HG03439 (cell line): ENCODE data around the gene CAMSAP1.

Experiments
- ATAC-seq: cut with Tn5 transposase; IDR thresholded peaks from one replicate; pipeline ENCODE4 v1.9.1; 2021; ENCODE audit warnings: mild to moderate bottlenecking, moderate library complexity; ENCODE audit not compliant: unreplicated experiment

Gene CAMSAP1

DNA sequence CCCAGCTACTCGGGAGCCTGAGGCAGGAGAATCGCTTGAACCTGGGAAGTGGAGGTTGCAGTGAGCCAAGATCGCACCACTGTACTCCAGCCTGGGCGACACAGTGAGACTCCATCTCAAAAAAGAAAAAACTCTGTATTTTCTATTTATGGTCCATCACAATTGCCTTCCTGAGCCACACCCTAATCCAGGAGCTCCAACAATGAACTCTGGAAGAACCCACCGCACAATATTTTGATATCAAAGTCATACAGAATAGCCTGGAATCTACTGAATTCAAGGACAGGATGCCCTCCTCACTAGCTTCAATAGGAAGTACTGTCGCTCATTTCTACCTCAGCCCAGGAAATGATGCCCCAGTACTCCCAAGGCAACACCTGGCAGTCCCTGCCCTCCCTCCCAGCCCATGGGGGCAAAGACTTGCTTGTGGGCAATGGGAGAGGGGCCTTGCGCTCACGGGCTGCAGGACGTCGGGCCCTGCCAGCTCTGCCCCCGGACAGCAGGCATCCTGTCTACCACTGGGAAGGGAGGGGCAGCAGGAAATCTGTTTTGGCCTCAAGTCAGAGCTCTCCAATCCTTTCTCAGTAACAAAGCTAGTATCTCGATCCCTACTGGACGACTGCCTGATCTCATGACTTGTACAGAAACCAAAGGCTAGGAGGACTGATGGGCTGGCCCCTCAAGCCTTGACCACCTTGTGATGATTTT, 34.1 kb upstream of the CAMSAP1 start:
- no peak for ATAC-seq

DNA sequence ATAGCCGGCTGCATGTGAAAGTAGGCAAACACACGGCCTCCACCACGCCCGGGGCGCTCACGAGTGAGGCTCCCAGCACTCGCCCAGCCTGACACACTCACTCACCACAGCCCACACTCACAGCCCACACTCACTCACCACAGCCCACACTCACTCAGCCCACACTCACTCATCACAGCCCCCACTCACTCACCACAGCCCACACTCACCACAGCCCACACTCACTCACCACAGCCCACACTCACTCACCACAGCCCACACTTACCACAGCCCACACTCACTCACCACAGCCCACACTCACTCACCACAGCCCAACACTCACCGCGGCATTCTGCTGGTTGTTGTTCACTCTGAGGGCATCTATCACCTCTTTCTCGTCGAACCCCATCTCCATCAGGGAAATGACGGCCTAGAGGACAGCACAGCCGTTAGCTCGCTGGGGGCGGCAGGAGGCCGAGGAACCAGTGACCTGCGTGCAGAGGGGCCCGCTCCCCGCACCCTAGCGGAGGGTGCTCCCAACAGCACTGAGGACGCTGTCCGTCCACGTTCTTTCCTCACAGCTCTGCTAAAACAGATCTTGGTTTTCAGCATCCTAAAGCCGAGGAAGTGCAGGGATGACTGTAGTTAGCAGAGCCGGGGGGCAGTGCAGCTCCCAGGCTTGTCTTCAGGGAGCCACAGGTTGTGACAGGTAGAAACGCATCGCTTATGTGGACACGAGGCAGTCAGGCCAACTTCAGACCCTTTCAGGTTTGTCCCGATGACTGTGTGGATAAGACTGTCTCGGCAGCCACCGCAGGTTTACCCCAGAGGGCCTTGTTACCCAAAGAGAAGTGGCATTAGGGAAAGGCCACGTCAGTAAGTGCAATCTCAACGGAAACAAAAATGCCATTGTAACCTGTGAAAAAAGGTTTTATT, 32.3 kb upstream of the CAMSAP1 start:
- ATAC-seq: no peak

- ATAC-seq: no peak
Measured at GRCh38 chr9:135937521-135938489, 30.5 kb upstream of the CAMSAP1 start.

DNA sequence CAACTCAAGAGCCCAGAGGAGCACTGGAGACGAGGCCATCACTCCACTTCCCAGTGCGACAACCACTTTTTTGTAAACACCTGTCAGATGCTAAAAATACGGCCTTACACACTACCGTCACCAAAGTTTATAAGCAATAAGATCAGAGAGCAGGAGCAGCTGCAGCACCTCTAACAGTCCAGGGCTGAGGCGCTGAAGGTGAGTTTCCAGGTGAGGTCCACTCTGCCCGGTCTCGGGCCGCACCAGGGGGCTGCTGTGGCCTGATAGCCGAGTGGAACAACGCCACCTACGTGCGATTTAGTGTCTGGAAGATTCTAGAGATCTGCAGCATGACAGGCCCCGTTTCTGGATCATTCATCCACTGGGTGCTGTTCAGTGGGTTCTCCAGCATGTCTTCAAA, 25.8 kb upstream of the CAMSAP1 start:
- no peak for ATAC-seq

DNA sequence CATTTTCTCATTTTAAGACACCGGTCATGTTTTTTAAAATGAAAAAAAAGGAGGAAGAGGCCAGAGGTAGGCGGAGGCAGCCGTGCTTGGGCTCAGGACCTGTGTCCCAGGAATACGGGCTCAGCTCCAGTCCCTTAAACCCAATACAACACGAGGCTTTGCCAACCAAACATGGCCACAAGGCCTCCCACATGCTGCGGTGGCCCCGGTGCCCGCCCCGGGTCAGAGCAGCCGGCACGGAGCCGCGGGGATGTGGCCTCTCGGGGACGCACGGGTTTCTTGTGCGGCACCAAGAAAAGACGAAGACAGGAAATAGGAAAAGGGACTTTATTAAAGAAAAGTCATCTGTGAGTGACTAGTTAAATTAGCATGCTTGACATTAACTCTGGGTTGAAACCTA, 25.3 kb upstream of the CAMSAP1 start:
- no peak for ATAC-seq

DNA sequence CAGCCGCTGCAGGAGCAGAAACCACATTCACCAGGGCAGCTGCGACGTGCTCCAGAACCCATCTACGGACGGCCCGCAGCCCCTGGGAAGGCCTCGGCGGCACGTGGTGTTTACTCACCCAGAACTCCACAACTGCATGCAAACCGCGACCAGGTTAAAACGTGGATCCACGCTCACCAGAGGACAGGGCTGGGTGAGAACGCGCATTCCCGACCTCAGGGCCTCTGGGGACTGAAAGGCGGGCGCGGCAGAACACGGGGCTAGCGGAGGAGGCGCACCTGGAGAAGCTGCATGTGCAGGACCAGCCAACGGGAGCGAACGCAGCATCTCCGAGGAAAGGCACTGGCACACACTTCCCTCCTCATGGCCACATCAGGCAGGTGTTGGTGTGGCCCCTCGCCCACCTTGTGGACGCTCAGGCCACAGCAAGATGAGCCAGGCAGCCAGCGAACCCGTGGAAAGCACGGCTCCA, 24.0 kb upstream of the CAMSAP1 start:
- no peak for ATAC-seq

GRCh38 chr9:135930446-135931345, 23.4 kb upstream of the CAMSAP1 start:
- no peak for ATAC-seq

DNA sequence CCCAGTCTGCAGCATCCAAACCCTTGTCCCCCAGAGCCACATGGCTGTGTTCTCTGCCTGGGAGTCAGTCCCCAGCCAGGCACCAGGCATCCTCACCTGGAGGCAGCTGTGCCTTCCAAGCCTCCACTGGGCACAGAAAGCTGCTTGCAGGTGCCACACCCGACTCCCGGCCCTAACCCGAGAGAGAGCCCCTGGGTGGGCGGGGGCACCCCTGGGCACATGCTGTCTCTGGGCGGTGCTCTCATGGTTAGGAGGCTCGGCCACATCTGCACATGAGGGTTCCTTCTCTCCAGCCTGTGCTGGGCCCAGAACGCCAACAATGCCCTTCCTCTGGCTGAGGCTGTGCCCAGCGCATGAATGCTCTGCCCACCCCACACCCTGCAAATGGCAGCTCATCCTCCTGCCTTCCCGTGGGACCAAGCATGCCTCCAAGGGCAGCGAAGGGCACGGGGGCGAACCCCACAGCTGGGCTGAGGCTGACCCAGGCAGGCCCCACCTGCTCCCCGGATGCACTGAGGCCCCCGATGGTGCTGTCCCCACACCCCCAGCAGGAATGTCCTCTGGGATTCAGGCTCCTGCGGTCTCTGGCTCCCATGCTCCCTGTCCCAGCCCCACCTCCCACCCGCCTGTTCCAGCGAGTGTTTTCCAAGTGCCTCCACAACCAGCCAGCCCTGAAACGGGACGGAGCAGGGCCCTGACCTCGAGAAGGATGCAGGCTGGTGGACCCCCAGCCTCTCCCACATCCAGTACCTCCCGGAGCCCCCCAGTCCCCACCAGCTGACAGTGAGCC, 22.5 kb upstream of the CAMSAP1 start:
- no peak for ATAC-seq

- no peak for ATAC-seq
Measured at GRCh38 chr9:135928731-135929655, 21.6 kb upstream of the CAMSAP1 start.

DNA sequence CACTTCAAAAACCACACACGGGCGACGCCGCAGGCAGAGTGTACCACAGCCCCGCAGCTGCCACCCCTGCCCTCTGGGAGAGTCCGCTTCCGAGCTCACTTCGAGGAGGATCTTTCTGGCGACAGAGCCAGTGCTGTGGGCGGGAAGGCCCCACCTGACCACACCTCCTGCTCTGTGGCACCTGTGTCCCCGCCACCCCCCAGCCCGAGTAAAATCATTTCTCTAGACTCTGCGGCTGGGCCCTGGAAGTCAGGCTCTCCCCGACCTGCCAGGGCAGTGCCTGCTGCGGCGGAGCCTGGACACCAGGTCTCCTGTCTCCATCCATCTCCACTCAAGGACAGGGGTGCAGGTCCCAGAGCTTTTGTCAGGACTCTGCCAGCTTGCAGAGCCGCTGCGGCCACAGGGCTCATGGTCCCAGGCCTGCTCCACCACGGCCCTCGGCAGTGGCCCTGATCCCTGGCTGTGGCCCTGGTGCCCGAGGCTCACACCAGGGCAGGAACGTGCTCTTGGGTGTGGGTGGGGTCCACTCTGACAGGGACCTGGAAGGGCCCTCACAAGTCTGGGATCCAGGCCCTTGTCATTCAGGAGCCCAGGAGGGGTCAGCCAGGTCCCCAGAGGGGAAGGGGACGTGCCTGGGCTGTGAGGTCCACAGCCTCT, 20.9 kb upstream of the CAMSAP1 start:
- no peak for ATAC-seq

DNA sequence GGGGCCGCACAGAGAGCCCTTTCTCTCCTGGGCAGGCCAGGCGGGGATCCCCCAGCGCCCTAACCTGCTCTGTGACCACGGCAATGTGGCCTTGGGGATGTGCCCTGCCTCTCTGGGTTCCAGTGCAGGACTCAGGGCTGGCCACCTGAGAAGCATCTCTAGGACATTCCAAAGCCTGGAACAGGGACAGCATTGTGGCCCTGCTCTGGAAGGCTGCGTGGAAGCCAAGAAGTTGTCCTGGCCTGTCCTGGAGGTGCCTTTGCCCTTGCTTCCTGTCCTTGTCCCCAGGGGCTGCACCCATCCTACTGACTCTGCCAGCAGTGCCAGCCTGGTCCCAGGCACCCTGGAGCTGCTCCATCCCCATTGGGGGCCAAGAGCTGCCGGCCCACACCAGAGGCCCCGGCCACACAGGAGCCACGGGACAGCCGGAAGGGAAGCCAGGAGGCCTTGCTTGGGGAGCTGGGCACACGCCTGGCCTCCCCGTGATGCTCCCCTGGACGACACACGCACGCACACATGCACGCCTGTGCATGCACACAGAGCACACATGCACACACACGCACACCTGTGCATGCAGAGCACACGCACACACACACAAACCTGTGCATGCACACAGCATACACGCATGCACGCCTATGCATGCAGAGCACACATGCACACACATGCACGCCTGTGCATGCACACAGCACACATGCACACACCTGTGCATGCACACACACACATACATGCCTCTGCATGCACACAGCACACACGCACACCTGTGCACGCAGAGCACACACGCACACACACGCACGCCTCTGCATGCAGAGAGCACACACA, 20.1 kb upstream of the CAMSAP1 start:
- no peak for ATAC-seq

GRCh38 chr9:135926402-135927194, 19.3 kb upstream of the CAMSAP1 start:
- no peak for ATAC-seq

DNA sequence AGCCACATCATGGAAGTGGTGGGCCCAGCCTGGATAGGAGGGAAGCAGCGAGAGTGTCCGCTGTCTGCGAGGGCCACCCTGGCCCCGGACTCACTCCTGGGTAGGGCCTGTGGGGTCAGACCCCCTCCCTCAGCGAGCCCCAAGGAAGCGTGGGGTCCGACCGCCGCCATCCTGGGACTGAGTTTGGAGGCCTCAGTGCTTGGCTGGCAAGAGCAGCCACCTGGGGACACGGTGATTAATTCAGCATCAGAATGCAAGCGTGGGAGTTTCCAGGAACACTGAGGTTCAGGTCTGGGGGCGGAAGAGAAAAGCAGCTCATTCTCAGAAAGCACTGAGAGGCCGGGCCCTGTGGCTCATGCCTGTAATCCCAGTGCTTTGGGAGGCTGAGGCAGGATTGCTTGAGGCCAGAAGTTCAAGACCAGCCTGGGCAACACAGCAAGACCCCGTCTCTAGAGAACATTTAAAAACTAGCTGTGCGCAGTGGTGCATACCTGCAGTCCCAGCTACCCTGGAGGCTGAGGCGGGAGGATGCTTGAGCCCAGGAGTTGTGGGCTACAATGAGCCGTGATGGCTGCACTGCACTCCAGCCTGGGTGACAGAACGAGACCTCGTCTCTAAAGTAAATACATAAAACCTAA, 18.3 kb upstream of the CAMSAP1 start:
- ATAC-seq: no peak

- no peak for ATAC-seq
Measured at GRCh38 chr9:135924628-135925338, 17.4 kb upstream of the CAMSAP1 start.

- no peak for ATAC-seq
Measured at GRCh38 chr9:135923508-135923907, 16.2 kb upstream of the CAMSAP1 start.
